ENCODE data around the gene LIPC. TPM values are rescaled to one million over a fixed set of nuclear protein-coding genes. Genes with fewer than 3 reads are reported as not detected.

The LIPC gene
- total RNA-seq, 1 donor from 2014 or later, result not detected

- H3K36me3 Mint-ChIP-seq, result no peaks in the 10 kb centered on the region
Measured at GRCh38 chr15:58387130-58387529, 44.7 kb upstream of the LIPC start.

GRCh38 chr15:58388211-58388610 lies 43.6 kb upstream of the LIPC start:
- TF ChIP-seq CTCF (IDR thresholded peaks at IDR 0.05; ENCODE audit: unreplicated experiment), result no peak
- Mint-ChIP-seq H3K27me3 (ENCODE audit: low read depth) (no peaks in the 10 kb centered on the region), H3K9me3 (no peaks in the 10 kb centered on the region), H3K36me3 (no peaks in the 10 kb centered on the region), H3K4me3 (no peak overlapping the region), H3K27ac (no peak overlapping the region), H3K4me1 (peaks cover 55% of the 10 kb centered on the region)
- no peak for DNase-seq (ENCODE audit: low spot score in 2 of 2, unreplicated experiment in 2 of 2)

More at GRCh38 chr15:58387130-58387529, 44.7 kb upstream of the LIPC start:
- Mint-ChIP-seq H3K9me3 (no peaks in the 10 kb centered on the region), H3K4me1 (peaks cover 48% of the 10 kb centered on the region), H3K27me3 (ENCODE audit: low read depth) (no peaks in the 10 kb centered on the region), H3K4me3 (no peak overlapping the region), H3K27ac (no peak overlapping the region)
- no peak for DNase-seq (ENCODE audit: low spot score in 2 of 2, unreplicated experiment in 2 of 2)
- no peak for TF ChIP-seq CTCF (IDR thresholded peaks at IDR 0.05; ENCODE audit: unreplicated experiment)

GRCh38 chr15:58390118-58390517 lies 41.7 kb upstream of the LIPC start:
- H3K4me1 Mint-ChIP-seq, result peaks cover 71% of the 10 kb centered on the region
- TF ChIP-seq CTCF (IDR thresholded peaks at IDR 0.05; ENCODE audit: unreplicated experiment), result no peak
- H3K27ac Mint-ChIP-seq, result peak overlapping the region; percentile 64
- no peak for DNase-seq (ENCODE audit: low spot score in 2 of 2, unreplicated experiment in 2 of 2)
- H3K4me3 Mint-ChIP-seq, result no peak overlapping the region
- no peaks in the 10 kb centered on the region for H3K36me3 Mint-ChIP-seq
- H3K9me3 Mint-ChIP-seq, result no peaks in the 10 kb centered on the region
- no peaks in the 10 kb centered on the region for H3K27me3 Mint-ChIP-seq (ENCODE audit: low read depth)

GRCh38 chr15:58390655-58391054 lies 41.1 kb upstream of the LIPC start:
- DNase-seq (ENCODE audit: low spot score in 2 of 2, unreplicated experiment in 2 of 2), result no peak
- H3K27me3 Mint-ChIP-seq (ENCODE audit: low read depth), result no peaks in the 10 kb centered on the region
- H3K36me3 Mint-ChIP-seq, result no peaks in the 10 kb centered on the region
- H3K9me3 Mint-ChIP-seq, result no peaks in the 10 kb centered on the region
- no peak for TF ChIP-seq CTCF (IDR thresholded peaks at IDR 0.05; ENCODE audit: unreplicated experiment)
- no peak overlapping the region for H3K4me3 Mint-ChIP-seq
- H3K27ac Mint-ChIP-seq, result peak overlapping the region; percentile 52
- H3K4me1 Mint-ChIP-seq, result peaks cover 70% of the 10 kb centered on the region

- peak overlapping the region; percentile 52 for H3K27ac Mint-ChIP-seq
- DNase-seq (ENCODE audit: low spot score in 2 of 2, unreplicated experiment in 2 of 2), result no peak
- H3K9me3 Mint-ChIP-seq, result no peaks in the 10 kb centered on the region
- no peaks in the 10 kb centered on the region for H3K36me3 Mint-ChIP-seq
- H3K4me3 Mint-ChIP-seq, result no peak overlapping the region
- peaks cover 73% of the 10 kb centered on the region for H3K4me1 Mint-ChIP-seq
- no peaks in the 10 kb centered on the region for H3K27me3 Mint-ChIP-seq (ENCODE audit: low read depth)
- TF ChIP-seq CTCF (IDR thresholded peaks at IDR 0.05; ENCODE audit: unreplicated experiment), result no peak
Measured at GRCh38 chr15:58391088-58391487, 40.7 kb upstream of the LIPC start.

GRCh38 chr15:58392141-58392540 lies 39.6 kb upstream of the LIPC start:
- peaks cover 82% of the 10 kb centered on the region for H3K4me1 Mint-ChIP-seq
- TF ChIP-seq CTCF (IDR thresholded peaks at IDR 0.05; ENCODE audit: unreplicated experiment), result no peak
- H3K27ac Mint-ChIP-seq, result peak overlapping the region; percentile 95

More at GRCh38 chr15:58392141-58392540, 39.6 kb upstream of the LIPC start:
- H3K36me3 Mint-ChIP-seq, result no peaks in the 10 kb centered on the region
- DNase-seq (ENCODE audit: low spot score in 2 of 2, unreplicated experiment in 2 of 2), result no peak
- H3K9me3 Mint-ChIP-seq, result no peaks in the 10 kb centered on the region
- no peaks in the 10 kb centered on the region for H3K27me3 Mint-ChIP-seq (ENCODE audit: low read depth)
- no peak overlapping the region for H3K4me3 Mint-ChIP-seq

Data from mesothelial cell of epicardium (in vitro differentiated cells).